ENCODE measurements around the gene CSAG2.
"Not testable (repeated sequence)": the region's sequence is repeated elsewhere in the genome, so short reads cannot be mapped to it uniquely, and the experiment has no call there.

Gene CSAG2, protein sequence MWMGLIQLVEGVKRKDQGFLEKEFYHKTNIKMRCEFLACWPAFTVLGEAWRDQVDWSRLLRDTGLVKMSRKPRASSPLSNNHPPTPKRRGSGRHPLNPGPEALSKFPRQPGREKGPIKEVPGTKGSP

DNA sequence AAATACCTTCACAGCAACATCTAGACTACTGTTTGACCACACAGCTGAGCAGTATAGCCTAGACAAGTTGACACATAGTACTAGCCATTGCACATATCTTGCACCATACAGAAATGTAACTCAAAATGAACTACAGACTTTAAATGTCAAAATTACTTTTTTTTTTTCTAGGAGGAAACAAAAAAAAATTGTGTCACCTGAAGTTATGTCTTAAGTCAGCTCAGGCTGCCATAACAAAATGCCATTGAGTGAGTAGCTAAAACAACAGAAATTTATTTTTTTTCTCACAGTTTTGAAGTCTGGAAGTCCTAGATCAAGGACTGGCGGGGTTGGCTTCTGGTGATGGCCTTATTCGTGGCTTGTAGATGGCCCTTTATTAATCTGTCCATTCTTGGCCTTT lies at the start of gene CSAG2:
Gene CSAG2 (minus strand): TSS at position 101 of the 400 bp plus-strand sequence. CDS start 161 bp downstream, outside the sequence.
- DNase-seq (ENCODE audit: low read depth), result not testable (repeated sequence)

DNA sequence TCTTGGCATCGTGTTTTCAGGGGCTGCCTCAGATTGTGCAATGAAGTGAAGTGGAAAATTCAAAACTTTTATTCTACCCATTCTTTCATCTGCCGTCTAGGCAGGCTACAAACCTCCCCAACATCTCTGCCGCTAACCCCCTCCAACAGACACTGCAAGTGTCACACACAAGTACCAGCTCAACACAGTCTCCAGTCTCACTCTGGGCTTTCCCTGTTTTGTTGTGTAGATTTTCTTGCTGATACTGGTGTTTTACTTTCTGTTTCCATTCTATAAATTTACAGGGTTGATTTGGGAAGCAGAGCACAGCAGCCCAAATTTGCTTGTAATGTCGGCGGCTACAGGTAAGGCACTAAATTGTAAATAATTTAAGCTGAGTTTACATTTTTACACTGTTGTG lies 45.8 kb upstream of the CSAG2 start:
- DNase-seq (ENCODE audit: low read depth), result not testable (repeated sequence)

DNA sequence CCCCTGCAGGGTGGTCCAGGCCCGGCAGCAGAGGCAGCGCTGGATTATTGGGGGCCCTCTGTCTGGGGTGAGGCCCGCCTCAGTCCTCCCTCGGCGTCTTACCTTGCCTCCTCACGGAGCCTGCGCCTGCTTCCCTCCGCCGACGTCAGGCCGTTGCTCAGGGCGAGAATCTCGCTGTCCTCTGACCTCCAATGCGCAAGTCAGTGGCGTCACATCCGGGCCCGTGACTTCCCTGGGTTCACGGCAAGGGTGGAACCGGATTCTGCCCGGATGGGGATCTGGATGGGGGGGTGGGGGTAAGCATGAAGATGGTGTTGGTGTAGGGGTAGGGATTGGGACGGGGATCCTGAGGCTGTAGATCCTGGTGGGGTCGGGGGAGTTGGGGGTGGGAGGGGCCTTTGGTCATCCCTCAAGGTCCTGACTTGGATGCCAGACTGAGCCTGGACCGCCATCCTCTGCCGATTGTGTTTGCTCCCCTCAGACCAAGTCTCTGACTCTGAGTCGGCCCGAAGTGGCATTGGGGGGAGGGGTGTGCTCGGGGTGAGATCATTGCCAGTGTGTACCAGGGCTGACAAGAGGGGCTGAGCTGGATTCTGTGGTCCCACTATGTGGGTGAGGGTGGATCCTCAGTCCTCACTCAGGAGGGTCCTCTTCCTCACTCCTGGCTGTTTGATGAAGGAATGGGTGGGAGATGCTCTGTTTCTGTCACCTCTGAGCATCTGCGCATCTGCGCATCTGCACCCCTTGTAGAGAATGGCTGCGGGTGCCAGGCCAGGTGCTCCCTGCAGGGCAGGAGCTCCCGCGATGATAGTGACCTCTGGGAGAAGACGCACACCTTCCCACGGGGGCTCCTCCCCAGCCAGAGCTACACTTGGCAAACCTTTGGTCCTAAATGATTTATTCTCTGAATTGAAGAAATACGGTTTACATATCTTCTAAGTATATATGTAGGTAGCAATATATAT lies 44.9 kb upstream of the CSAG2 start, which contains the start of gene MAGEA2:
Gene MAGEA2 (minus strand): TSS at position 157 of the 965 bp plus-strand sequence. CDS start 2,479 bp downstream, outside the sequence.
- not testable (repeated sequence) for DNase-seq (ENCODE audit: low read depth)

DNA sequence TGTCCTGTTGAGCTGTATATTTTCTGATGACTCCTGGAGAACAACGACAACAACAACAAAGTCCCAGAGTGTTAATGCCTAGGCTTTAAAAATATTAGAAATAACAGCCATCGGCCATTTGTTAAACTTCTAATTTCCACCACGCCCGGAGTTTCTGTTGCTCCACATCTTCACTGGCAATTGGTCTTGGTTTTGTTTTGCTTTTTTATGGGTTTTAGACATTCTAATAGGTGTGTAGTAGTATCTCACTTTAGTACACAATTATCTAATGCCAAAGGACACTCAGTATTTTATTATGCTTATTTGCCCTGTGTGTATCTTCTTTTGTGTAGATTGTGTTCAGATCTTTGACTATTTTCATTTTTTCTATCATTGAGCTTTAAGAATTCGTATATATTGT lies 29.5 kb upstream of the CSAG2 start:
- no peak for DNase-seq (ENCODE audit: low read depth)

DNA sequence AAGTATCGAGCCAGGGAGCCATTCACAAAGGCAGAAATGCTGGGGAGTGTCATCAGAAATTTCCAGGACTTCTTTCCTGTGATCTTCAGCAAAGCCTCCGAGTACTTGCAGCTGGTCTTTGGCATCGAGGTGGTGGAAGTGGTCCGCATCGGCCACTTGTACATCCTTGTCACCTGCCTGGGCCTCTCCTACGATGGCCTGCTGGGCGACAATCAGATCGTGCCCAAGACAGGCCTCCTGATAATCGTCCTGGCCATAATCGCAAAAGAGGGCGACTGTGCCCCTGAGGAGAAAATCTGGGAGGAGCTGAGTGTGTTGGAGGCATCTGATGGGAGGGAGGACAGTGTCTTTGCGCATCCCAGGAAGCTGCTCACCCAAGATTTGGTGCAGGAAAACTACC lies 27.5 kb upstream of the CSAG2 start:
- not testable (repeated sequence) for DNase-seq (ENCODE audit: low read depth)

DNA sequence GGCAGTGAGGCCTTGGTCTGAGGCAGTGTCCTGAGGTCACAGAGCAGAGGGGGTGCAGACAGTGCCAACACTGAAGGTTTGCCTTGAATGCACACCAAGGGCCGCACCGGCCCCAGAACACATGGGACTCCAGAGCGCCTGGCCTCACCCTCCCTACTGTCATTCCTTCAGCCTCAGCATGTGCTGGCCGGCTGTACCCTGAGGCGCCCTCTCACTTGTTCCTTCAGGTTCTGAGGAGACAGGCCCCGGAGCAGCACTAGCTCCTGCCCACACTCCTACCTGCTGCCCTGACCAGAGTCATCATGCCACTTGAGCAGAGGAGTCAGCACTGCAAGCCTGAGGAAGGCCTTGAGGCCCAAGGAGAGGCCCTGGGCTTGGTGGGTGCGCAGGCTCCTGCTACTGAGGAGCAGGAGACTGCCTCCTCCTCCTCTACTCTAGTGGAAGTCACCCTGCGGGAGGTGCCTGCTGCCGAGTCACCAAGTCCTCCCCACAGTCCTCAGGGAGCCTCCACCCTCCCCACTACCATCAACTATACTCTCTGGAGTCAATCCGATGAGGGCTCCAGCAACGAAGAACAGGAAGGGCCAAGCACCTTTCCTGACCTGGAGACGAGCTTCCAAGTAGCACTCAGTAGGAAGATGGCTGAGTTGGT lies 26.9 kb upstream of the CSAG2 start:
- no peak for DNase-seq (ENCODE audit: low read depth)

DNA sequence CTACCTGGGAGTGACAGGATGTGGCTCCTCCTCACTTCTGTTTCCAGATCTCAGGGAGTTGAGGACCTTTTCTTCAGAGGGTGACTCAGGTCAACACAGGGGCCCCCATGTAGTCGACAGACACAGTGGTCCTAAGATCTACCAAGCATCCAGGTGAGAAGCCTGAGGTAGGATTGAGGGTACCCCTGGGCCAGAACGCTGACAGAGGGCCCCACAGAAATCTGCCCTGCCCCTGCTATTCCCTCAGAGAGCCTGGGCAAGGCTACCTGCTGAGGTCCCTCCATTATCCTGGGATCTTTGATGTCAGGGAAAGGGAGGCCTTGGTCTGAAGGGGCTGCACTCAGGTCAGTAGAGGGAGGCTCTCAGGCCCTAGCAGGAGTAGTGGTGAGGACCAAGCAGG lies 26.0 kb upstream of the CSAG2 start:
- DNase-seq (ENCODE audit: low read depth), result no peak

DNA sequence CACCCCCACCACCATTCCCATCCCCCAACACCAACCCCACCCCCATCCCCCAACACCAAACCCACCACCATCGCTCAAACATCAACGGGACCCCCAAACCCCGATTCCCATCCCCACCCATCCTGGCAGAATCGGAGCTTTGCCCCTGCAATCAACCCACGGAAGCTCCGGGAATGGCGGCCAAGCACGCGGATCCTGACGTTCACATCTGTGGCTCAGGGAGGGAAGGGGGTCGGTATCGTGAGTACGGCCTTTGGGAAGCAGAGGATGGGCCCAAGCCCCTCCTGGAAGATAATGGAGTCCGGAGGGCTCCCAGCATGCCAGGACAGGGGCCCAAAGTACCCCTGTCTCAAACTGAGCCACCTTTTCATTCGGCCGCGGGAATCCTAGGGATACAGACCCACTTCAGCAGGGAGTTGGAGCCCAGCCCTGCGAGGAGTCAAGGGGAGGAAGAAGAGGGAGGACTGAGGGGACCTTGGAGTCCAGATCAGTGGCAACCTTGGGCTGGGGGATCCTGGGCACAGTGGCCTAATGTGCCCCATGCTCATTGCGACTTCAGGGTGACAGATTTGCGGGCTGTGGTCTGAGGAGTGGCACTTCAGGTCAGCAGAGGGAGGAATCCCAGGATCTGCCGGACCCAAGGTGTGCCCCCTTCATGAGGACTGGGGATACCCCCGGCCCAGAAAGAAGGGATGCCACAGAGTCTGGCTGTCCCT lies 25.2 kb upstream of the CSAG2 start:
- not testable (repeated sequence) for DNase-seq (ENCODE audit: low read depth)

DNA sequence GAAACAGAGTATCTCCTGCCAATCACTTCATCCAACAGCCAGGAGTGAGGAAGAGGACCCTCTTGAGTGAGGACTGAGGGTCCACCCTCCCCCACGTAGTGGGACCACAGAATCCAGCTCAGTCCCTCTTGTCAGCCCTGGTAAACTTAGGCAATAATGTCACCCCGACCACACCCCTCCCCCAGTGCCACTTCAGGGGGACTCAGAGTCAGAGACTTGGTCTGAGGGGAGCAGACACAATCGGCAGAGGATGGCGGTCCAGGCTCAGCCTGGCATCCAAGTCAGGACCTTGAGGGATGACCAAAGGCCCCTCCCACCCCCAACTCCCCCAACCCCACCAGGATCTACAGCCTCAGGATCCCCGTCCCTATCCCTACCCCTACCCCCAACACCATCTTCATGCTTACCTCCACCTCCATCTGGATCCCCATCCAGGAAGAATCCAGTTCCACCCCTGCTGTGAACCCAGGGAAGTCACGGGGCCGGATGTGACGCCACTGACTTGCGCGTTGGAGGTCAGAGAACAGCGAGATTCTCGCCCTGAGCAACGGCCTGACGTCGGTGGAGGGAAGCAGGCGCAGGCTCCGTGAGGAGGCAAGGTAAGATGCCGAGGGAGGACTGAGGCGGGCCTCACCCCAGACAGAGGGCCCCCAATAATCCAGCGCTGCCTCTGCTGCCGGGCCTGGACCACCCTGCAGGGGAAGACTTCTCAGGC lies 24.3 kb upstream of the CSAG2 start, which contains the start of the genes CSAG1 and MAGEA12:
Gene CSAG1 (minus strand): TSS at position 461 of the 715 bp plus-strand sequence. CDS start 1,261 bp downstream, outside the sequence.
Gene MAGEA12 (plus strand): TSS at position 497 of the 715 bp plus-strand sequence. CDS start 2,405 bp downstream, outside the sequence.
- DNase-seq (ENCODE audit: low read depth), result no peak

DNA sequence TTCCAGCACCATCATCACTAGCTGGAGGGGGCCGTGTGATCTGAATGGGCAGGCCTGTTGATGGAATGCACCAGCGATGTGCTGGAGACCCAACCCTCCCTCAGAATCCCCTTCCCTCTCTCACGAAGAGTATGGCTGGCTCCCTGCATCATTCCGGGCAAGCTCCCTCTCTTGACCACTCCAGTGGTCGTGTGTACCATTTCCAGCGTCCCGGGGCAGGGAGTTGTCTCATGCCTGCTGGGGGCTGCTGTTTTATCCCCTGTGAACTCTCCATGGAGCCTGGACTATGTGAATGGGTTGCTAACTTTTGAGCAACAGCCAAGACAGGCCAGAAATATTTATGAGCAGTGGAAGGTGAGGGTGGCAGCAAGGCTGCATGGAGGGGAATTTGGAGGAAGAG lies 16.3 kb upstream of the CSAG2 start:
- no peak for DNase-seq (ENCODE audit: low read depth)

DNA sequence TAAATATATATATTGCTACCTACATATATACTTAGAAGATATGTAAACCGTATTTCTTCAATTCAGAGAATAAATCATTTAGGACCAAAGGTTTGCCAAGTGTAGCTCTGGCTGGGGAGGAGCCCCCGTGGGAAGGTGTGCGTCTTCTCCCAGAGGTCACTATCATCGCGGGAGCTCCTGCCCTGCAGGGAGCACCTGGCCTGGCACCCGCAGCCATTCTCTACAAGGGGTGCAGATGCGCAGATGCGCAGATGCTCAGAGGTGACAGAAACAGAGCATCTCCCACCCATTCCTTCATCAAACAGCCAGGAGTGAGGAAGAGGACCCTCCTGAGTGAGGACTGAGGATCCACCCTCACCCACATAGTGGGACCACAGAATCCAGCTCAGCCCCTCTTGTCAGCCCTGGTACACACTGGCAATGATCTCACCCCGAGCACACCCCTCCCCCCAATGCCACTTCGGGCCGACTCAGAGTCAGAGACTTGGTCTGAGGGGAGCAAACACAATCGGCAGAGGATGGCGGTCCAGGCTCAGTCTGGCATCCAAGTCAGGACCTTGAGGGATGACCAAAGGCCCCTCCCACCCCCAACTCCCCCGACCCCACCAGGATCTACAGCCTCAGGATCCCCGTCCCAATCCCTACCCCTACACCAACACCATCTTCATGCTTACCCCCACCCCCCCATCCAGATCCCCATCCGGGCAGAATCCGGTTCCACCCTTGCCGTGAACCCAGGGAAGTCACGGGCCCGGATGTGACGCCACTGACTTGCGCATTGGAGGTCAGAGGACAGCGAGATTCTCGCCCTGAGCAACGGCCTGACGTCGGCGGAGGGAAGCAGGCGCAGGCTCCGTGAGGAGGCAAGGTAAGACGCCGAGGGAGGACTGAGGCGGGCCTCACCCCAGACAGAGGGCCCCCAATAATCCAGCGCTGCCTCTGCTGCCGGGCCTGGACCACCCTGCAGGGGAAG lies 5.0 kb upstream of the CSAG2 start, which contains the start of gene MAGEA2B:
Gene MAGEA2B (plus strand): TSS at position 814 of the 973 bp plus-strand sequence. CDS start 2,479 bp downstream, outside the sequence.
- DNase-seq (ENCODE audit: low read depth), result not testable (repeated sequence)

DNA sequence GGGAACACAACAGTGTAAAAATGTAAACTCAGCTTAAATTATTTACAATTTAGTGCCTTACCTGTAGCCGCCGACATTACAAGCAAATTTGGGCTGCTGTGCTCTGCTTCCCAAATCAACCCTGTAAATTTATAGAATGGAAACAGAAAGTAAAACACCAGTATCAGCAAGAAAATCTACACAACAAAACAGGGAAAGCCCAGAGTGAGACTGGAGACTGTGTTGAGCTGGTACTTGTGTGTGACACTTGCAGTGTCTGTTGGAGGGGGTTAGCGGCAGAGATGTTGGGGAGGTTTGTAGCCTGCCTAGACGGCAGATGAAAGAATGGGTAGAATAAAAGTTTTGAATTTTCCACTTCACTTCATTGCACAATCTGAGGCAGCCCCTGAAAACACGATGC lies 4.1 kb upstream of the CSAG2 start:
- not testable (repeated sequence) for DNase-seq (ENCODE audit: low read depth)

DNA sequence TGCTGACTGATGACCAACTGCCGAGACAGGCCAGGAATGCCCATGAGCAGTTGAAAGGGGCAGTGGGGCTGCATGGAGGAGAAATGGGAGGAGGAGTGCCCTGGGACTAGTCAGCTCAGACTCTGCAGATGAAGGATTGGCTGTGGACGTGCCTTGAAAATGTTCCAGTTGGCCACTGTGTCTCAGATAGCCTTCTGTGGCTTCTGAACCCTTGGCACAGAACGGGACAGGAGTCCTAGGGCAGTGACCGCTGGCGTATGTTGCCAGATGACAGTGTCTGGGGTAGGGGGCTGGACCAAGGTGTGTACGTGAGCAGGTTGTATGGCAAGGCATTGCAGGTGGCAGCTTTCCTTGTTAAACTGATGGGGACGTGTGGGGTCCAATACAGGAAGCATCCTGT lies 2.6 kb downstream of the CSAG2 start:
- not testable (repeated sequence) for DNase-seq (ENCODE audit: low read depth)

DNA sequence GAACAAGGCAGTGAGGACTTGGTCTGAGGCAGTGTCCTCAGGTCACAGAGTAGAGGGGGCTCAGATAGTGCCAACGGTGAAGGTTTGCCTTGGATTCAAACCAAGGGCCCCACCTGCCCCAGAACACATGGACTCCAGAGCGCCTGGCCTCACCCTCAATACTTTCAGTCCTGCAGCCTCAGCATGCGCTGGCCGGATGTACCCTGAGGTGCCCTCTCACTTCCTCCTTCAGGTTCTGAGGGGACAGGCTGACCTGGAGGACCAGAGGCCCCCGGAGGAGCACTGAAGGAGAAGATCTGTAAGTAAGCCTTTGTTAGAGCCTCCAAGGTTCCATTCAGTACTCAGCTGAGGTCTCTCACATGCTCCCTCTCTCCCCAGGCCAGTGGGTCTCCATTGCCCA lies 8.7 kb downstream of the CSAG2 start:
- not testable (repeated sequence) for DNase-seq (ENCODE audit: low read depth)

DNA sequence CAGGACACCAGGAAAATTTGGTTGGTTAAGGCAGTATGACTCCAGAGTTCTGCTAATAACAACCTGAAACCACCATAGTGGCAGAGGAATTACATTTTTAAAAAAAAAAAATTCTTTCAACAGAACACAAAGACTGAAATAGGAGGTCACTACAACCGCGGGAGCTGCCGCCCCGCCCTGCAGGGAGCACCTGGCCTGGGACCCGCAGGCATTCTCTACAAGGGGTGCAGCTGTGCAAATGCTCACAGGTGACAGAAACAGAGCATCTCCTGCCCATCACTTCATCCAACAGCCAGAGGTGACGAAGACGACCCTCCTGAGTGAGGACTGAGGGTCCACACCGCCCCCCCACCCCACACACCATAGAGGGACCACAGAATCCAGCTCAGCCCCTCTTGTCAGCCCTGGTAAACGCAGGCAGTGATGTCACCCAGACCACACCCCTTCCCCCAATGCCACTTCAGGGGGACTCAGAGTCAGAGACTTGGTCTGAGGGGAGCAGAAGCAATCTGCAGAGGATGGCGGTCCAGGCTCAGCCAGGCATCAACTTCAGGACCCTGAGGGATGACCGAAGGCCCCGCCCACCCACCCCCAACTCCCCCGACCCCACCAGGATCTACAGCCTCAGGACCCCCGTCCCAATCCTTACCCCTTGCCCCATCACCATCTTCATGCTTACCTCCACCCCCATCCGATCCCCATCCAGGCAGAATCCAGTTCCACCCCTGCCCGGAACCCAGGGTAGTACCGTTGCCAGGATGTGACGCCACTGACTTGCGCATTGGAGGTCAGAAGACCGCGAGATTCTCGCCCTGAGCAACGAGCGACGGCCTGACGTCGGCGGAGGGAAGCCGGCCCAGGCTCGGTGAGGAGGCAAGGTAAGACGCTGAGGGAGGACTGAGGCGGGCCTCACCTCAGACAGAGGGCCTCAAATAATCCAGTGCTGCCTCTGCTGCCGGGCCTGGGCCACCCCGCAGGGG lies 10.8 kb downstream of the CSAG2 start, which contains the start of gene MAGEA3:
Gene MAGEA3 (plus strand): TSS at position 843 of the 980 bp plus-strand sequence. CDS start 2,039 bp downstream, outside the sequence.
- not testable (repeated sequence) for DNase-seq (ENCODE audit: low read depth)

DNA sequence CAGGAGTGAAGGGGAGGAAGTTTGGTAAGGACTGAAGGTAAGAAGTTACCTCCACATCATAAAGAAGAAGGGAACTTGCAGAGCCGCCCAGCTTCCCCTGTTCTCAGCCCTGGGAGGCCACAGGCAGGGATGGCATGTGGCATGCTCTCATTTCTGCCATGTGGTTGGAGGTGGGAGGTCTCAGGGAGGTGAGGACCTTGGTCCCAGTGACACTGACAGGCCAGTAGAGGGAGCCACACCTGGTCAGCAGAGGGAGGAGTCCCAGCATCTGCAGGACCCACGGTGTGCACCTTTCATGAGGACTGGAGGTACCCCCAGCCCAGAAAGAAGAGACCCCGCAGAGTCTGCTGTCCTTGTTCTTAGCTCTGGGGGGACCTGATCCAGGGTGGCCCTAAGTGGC lies 28.1 kb downstream of the CSAG2 start:
- DNase-seq (ENCODE audit: low read depth), result not testable (repeated sequence)

DNA sequence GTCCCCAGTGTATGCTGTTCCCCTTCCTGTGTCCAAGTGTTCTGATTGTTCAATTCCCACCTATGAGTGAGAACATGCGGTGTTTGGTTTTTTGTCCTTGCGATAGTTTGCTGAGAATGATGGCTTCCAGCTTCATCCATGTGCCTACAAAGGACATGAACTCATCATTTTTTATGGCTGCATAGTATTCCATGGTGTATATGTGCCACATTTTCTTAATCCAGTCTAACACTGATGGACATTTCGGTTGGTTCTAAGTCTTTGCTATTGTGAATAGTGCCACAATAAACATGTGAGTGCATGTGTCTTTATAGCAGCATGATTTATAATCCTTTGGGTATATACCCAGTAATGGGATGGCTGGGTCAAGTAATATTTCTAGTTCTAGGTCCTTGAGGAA lies 34.4 kb downstream of the CSAG2 start:
- not testable (repeated sequence) for DNase-seq (ENCODE audit: low read depth)

DNA sequence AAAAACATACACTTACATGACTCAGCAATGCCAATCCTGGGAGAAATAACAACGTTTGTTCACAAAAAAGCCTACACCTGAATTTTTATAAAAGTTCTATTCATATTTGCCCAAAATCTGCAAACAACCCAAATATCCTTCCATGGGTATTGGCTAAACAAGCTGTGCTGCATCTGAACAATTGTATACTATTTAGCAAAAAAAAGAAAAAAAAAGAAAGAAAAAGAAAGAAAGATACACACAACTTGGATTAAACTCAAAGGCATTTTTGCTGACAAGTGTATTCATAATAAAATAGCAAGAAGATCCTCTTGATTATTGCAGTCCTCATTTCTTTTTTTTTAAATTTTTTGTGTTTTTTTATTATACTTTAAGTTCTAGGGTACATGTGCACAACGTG lies 34.9 kb downstream of the CSAG2 start:
- no peak for DNase-seq (ENCODE audit: low read depth)
